Measurements from ENCODE around the gene CRHBP.

- TF ChIP-seq CTCF (IDR thresholded peaks at IDR 0.05): no peak
- no peak for TF ChIP-seq POLR2A (IDR thresholded peaks at IDR 0.05)
These were observed 11.8 kb upstream of the CRHBP start for GRCh38 chr5:76941000-76941399.

Measured in uterus (tissue), 2 donors.